NCI-H1092 (cell line): Measurements from ENCODE around the gene RALGAPB.
"Not testable (repeated sequence)": the region's sequence is repeated elsewhere in the genome, so short reads cannot be mapped to it uniquely, and the experiment has no call there.

Source experiments
- DNase-seq: peaks from one replicate; lab custom pipeline; 2025; lab: John Stamatoyannopoulos, UW

RALGAPB gene

DNA sequence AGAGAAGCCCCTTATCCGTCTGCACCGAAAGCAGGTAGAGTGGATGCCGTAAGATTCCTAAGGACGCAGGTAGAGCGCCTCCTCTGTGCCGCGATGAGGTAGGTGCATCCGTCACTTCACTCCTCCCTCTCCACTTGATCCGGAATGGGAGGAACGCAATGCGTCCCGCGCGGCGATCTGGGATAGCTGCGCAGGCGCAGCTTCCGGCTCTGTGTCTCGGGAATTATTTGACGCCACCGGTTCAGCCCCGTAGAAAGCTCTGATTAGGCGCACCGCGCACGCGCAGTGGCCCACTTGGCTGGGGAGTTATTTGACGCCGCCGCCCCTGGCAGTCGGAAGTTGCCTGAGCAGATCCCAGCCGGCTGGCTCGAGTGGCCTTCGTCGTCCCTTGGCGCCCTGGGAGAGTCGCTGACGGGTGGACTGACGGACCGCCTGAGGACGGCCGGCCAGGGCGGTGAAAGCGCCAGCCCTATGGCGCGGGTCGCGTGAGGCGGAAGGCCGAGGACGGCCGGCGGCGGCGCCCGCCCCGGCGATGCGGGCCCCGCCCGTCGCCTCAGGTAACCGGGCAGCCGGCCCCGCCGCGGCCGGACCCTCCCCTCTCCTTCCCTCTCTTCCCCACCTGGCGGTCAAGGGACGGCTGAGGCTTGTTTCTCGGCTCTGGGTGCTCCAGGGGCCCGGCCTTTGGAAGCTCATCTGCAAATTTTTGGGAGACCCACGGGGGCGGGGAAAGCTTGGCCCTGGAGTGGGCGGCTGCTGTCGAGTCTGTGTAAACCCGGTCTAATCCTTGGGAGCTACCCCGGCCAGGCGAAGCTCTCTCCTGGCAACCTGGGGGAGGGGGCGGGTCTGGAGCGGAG lies at the start of gene RALGAPB:
Gene RALGAPB (plus strand): TSS at position 331 of the 854 bp plus-strand sequence. CDS start 15,590 bp downstream, outside the sequence.
- peak; percentile 99 for DNase-seq

DNA sequence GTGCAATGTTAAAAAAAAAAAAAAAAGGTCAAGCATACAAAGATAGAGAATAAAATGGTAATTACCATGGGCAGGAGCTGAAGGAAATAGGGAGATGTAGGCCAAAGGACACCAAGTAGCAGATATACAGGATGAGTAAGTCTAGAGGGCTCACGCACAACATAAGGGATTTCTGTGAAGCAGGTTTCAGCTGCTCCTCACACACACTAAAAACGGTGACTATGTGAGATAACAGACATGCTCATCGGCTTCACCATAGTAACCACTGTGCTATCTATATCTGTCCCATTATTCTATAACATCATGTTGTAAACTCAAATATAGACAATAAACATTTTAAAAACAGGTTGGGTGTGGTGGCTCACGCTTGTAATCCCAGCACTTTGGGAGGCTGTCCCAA lies 49.1 kb upstream of the RALGAPB start:
- DNase-seq = no peak

DNA sequence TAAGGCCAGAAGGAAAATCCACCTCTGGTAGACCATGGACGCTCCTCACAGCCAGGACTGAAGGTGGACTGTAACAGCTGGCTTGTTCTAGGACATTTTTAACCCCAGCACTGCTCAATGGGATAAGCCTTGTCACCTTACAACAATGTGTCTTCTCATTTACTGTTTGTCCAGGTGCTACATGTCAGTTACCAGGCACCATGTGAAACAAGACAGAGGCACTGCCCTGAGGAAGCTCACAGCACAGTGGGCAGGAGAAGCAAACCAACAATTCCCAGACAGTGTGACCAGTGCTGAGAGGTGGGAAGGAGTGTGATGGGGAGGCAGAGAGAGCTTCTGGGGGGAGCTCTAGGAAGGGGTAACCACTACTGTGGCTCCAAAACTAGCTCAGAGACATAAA lies 48.2 kb upstream of the RALGAPB start:
- DNase-seq = no peak

DNA sequence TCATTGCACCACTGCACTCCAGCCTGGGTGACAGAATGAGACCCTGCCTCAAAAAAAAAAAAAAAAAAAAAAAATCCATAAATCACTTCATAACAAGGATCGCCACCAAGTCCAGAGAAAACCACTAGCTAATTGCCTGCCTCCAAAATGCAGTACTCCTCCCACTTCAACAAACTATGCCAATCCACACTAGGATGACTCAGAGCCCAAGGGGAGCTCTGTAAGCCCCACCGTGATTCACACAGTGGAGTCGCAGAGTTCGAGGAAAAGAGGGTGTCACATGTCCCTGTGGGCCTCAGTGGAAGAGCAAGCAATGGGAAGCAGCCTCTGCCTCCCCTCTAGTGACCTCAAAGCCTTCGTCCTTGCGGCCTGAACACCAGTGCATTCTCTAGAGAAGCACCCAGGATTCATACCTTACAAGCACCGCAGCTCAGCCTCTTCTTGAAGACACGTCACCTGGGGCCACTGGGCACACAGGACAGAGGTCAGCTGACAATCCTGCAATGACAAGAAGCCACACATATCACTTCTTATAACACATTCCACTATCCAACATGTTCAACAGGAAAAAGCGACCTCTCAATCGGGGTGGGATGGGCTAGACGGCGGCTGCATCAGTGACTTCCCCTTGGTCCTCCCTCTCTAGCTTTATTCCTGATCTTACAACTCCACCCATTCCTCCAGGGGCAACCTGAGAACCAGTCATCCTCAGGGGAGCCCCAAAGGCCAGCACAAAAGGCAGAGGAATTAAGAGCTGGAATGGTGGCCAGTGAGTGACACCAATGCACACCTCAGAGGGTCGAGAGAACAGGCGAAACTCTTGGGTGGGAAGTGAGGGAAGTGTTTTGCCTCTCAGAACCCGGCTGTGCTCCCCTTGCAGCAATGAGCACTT lies 46.4 kb upstream of the RALGAPB start:
- no peak for DNase-seq

DNA sequence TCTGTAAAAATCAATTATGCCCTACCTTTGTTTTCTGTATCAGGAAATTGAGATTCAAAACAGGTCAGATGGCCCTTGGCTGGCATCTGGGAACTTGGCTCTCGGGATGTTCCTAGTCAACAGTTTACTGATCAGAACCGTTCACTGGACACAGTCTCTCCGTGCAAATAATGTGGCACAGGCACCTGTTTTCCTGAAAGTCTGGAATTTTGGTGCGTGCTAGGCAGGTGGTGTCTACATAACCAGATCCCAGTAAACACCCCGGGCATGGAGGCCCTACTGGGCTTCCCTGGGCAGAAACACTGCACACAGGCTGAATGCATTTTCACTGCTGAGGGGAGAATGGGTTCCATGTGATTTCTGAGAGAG lies 45.0 kb upstream of the RALGAPB start:
- no peak for DNase-seq

DNA sequence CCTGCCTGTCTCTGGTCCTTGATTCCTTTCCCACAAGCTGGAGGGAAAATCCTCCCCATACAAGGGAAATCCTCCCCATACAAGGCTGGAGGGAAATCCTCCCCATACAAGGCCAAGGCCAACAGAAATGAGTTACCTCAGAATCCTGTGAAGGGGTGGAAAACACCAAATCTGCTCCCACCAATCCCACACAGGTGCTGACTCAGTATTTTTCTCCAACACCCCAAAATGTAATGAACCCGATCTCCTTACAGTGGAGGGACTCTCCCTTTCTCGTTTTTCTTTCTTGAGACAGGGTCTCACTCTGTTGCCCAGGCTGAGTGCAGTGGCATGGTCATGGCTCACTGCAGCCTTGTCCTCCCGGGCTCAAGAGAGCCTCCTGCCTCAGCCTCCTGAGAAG lies 43.8 kb upstream of the RALGAPB start:
- no peak for DNase-seq

DNA sequence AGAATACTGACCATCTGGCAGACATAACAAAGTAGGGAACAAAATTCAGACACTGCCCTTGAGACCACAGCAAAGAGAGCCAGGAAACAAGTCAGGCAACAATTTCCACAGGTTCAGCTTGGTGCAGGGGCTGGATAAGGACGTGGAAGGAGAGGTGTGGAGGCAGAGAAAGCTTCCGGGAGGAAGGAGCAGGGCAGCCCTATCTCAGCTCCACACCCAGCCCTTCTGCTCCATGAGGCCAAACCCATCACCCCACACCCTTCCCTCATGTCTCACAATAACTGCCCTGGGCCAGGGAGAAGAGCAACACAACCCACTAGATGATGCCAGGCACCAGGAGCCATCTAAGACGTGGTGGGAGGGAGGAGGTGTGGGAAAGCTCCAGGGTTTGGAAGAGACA lies 43.3 kb upstream of the RALGAPB start:
- no peak for DNase-seq

DNA sequence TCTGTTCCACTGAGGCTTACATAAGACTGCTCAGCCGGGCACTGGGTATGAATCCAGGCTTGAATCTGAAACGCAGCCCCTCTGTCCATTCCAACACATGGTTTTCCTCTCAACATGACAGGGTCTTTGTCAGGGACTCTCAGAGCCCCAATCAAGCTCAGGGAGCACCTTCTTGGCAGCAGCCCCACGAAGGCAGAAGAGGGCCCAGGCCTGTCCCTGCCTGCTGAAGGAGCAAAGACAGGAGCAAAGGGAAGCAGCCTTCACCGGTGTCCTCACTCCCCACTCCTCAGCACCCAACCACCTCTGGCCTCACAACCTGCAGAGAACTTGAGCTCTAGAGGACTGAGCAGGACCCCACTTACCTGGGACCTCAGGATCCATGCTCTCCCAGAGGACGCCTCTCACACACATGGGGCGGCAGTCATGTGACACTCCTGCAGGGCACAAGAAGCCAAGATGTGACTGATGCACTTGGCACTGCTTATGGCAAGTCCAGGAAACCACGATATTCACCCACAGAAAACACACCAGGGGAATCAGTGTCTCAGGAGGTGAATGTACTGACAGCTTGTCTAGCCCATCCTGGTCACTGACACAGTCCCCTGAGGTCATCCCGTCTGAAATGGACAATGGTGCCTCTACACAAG lies 41.8 kb upstream of the RALGAPB start:
- DNase-seq = no peak

DNA sequence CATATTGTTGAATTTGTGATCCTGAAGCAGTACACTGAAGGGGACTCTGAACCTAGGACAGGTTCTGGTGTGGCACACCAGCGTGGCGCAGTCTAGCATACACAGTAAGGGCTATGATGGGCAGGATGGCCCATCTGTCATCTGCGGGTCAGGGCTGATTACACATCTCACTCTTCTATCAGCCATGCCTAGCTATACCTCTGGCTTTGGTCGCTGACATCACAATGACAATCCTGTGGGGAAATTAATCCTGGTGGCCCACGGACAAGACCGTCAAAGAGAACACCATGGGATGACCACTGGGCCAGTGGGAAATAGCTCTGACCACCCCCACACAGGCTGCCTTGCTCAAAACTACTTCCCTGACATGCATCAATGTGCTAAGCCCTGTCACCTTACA lies 40.4 kb upstream of the RALGAPB start:
- no peak for DNase-seq

DNA sequence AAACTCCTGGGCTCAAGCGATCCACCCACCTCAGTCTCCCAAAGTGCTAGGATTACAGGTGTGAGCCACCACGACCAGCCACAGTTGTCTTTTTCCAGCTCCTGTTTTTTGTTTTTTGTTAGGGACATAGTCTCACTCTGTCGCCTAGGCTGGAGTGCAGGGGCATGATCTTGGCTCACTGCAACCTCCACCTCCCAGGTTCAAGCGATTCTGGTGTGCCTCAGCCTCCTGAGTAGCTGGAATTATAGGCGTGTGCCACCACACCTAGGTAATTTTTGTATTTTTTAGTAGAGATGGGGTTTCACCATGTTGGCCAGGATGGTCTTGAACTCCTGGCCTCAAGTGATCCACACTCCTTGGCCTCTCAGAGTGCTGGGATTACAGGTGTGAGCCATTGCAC lies 39.8 kb upstream of the RALGAPB start:
- DNase-seq = not testable (repeated sequence)

DNA sequence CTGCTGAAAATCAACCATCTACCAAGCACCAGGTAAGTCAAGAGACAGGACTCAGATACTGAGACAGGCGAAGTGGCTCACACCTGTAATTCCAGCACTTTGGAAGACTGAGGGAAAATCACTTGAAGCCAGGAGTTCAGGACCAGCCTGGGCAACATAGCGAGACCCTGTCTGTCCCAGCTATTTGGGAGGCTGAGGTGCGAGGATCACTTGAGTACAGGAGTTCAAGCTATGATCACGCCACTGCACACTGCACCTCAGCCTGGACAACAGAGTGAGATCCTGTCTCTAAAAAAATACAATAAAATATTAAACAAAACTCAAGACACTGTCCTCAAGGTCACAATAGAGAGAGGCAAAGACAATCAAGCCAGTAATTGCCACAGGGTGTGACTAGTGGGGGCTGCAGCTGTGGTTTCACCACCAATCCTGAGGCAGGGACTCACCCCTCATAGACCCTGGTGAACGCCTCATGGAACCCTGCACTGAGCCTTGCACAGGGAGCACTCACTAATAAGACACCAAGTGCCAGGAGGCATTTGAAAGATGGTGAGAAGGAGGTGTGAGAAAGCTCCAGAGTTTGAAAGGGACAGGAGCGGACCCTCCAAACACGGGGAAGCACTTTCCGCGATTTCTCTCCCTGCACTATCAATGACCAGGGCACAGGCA lies 39.2 kb upstream of the RALGAPB start:
- DNase-seq = no peak

DNA sequence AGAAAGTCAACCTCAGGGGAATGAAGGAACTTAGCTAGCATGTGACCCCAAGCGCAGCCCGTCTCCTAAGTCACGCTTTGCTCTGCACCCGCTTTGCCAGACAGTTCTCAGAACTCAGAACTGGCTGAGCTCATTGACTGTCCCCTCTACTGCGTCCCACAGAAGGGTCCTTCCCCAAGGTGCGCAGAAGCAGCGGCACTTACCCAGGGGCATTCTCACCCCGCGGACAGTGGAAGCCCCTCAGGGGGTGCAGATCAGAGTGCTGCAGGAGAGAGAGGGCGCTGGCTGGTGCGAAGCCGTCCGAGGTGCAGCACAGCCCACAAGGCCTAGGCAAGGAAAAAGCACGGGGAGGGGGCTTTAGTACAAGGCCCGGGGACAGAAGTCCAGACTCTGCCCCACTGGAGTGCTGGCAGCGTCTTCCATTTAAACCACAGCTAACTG lies 38.3 kb upstream of the RALGAPB start:
- no peak for DNase-seq

DNA sequence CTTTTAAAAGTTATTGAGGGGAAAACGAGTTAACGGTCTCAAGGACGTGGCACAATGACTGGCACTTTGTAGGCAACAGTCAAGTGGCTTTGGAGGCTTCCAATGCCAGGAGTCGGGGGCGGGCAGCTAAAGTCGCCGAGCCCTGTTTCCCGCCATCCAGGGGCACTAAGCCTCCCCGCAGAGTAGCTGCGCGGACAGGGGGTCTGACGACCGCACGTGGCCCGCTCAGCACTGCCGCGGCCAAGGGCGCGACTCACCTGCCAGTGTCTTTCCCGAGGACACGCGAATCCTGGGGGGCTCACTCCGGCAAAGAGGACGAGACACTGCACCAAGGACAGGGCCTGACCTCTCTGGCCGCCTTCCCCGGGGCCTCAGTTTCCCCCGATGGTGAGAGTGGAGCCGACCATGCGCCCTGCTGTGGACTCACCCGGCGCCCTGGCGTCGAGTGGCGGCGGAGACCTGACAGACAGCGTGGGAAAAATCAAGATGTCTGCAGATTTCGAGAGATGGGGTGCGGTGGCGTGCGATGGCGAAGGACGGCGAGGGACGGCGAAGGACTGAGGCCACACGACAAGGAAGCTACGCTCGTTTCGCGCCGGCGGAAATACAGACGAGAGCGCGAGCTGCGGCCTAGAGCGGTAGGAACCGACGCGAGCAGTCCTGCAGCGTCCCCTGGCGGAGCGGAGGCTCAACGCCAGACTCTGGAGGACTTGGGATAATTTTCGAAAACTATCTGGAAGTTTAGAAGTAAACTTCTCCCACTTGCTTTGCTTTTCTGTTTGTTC lies 37.7 kb upstream of the RALGAPB start, which contains the start of gene SNHG17:
Gene SNHG17 (minus strand): TSS at position 559 of the 785 bp plus-strand sequence.
- peak; percentile 91 for DNase-seq

DNA sequence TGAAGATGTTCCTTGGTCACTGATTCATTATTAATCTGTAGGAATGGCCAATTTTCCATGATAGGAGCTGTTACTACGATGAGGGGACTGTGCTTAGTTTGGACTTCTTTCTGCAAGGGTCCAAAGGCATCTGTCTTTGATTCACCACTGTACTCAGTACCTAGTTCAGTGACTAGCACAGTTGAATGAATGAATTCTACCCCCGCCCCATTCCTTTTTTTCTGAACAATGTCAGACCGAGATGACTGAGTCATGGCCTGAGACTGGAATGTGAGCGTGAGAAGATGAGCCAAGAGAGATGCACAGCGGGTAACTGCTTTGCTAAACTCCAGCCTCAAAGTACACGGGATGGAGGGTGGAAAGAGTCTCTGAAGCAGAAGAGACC lies 37.1 kb upstream of the RALGAPB start:
- no peak for DNase-seq

DNA sequence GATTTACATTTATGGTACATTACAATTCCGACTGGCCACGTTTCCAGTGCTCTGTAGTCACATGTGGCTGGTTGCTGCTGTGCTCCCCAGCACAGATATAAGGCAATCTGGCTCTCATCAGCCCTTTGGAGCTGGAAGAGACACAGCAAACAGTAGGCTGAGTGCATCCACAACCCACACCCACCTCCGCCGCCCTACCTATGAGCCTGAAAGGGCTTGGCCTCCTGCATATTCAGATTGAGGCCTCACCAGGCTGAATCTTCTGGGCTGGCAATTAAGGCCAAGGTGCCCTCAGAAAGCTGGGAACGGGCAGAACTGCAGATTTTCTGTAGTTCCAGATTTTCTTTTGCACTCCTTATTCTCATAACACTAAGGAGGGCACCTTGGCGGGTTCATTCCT lies 34.8 kb upstream of the RALGAPB start:
- DNase-seq = no peak

DNA sequence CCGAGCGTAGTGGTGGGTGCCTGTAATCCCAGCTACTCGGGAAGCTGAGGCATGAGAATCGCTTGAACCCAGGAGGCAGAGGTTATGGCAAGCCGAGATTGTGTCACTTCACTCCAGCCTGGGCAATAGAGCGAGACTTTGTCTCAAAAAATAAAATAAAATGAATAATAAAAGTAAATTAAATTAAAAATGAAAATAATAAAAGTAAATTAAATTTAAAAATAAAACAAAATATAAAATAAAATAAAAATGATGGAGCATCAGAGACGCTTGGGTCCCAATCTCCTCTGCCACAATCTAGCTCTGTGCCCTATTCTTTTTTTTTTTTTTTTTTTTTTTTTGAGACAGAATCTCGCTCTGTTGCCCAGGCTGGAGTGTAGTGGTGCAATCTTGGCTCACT lies 31.5 kb upstream of the RALGAPB start:
- DNase-seq = not testable (repeated sequence)

DNA sequence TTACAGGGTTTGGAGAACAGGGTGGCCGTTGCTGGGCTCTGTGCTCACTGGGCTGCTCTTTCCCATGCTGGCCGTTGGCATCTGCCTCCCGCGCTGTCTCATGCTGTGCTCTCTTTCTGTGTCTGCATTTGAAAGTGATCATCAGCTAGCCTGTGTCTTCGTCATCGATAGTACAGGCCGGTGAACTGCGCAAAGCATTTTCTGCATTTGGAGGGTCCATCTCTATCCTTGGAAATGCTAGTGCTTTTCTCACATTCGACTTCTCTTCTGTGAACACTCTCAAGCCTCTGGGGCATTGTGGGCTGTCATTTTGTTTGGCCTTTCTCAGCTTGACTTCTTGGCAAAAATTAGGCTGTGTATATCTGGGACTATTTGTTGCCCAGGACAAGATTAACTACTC lies 30.7 kb upstream of the RALGAPB start:
- no peak for DNase-seq

DNA sequence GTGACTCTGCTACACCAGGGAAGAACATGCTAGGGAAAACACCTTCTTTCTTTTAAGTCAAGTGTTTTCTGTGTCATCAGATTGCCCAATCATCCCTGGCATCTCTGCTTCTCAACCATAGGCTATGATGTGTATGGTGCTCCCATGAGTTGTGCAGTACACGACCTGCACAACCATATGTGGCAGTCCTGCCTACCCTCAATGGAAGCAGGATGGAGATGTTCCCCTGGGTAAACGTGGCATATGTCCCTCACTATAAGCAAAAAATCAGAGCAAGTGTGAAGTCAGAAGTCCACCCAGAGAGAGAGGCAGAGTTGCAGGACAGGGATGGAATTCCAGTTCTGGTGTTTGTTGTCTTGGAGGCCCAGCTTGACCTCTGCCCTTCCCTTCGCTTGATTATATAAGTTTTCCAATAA lies 27.3 kb upstream of the RALGAPB start:
- no peak for DNase-seq

DNA sequence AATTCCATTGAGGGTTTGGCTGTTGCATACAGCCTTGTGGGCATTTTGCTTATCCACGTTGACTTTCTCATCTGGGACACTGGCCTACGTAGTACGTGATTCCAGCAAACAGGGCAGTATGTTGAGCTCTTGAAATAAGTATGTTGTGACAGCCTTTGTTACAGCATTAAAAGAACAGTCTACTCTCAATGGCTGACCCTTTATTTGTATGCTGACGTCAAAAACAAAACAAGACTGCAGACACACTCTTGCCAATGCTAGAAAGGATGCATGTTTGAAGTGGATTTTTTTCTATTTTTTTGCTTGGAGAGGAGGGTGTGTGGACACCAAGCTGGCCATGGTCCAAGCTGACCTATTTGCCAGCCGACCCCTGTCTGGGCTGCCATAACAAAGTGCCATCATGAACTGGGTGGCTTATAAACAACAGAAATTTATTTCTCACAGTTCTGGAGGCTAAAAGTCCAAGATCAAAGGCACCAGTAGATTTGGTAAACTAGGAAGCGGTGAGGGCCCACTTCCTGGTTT lies 26.7 kb upstream of the RALGAPB start:
- no peak for DNase-seq

DNA sequence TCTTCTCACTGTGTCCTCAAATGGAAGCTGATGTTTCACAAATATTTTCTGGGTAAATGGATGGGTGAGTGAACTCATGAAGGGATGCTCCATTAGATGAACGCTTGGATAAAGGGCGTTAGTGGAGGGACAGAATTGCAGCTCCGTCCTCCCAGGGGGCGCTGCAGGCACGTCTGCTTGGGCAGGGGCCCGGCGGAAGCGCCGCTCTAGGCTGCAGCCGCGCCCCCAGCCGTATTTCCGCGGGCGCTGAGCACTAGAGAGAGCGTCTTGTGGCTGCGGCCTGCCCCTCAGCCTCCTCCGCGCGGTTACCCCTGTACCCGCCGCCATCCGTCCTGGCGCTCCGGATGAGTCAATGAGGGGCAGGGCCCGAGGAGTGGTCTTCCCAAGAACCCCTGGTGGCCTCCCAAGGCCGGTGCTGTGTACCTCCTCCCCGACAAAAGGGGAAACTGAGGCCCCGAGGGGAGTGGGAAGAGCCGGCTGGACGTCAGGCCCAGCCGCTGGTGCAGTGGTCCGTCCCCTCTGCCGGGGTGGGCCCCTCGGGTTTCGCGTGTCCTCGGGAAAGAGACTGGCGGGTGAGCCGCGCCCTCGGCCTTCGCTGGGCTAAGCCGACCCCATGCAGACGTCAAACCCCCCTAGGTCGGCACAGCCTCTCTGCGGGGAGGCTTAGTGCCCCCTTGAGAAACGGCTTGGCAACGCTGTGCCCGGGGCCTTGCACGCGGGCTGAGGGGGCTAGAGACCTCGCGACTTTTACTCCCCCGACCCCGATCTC lies 26.0 kb upstream of the RALGAPB start:
- DNase-seq = peak; percentile 85
